ENCODE measurements around the gene NMRK2. TPM values are rescaled to one million over a fixed set of nuclear protein-coding genes. Genes with fewer than 3 reads are reported as not detected.

NMRK2 gene
- total RNA-seq, 1 donor from 2014 or later, result 0.77 TPM

DNA sequence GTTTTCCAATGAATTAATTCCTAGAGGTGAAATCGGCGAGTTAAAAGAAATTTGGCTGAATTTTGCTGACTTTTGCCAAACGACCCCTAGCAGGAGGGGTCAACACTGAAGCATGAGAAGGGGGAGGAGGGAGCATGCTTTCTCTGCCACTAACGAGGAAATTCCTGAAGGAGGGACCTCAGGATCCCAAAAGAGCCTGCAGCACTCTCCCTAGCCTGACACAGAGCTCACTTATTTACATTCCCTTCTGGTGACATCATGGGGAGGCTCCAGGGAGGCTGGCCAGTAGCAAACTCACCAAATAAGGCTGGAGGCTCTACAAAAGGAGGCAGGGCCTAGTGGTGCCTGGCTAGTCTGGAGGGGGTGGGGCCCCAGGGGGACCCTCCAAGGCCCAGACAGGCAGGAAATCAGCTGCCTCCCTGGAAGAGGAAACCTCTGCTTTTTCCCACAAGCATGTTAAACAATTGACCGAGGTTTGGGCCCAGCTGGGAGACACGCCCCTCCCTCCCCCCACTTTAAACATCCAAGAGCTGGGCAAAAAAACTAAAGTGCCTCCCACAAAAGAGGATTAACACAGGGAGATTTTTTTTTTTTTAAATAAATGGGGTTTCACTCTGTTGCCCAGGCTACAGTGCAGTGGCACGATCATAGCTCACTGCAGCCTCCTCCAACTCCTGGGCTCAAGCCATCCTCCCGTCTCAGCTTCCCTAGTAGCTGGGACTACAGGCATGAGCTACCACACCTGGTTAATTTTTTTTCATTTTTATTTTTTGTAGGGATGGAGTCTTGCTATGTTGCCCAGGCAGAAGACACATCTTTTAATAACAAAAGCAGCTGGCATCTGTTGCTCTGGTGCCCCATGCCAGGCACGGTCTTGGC, 35.9 kb downstream of the NMRK2 start:
- no peak overlapping the region for H2AFZ ChIP-seq (replicated peaks)
- H3K27me3 ChIP-seq, result no peaks in the 10 kb centered on the region
- peak overlapping the region; percentile 90 for H3K4me2 ChIP-seq
- H3K79me2 ChIP-seq (ENCODE audit: low read depth), result peaks cover 45% of the 10 kb centered on the region
- H3K27ac ChIP-seq, result peak overlapping the region; percentile 91
- peaks cover 17% of the 10 kb centered on the region for H3K4me1 ChIP-seq
- peak overlapping the region; percentile 99 for H3K27ac Mint-ChIP-seq
- peak overlapping the region; percentile 98 for H3K4me3 Mint-ChIP-seq
- H3K9me3 Mint-ChIP-seq, result no peaks in the 10 kb centered on the region
- no peaks in the 10 kb centered on the region for H3K36me3 ChIP-seq
- peaks cover 11% of the 10 kb centered on the region for H3K36me3 Mint-ChIP-seq
- no peak overlapping the region for H3K9ac ChIP-seq
- H3K9me3 ChIP-seq (ENCODE audit: low read depth), result no peaks in the 10 kb centered on the region
- peaks cover 39% of the 10 kb centered on the region for H3F3A ChIP-seq (ENCODE audit: low read depth)
- H3K4me3 ChIP-seq, result peak overlapping the region; percentile 89
- H3K4me1 Mint-ChIP-seq, result peaks cover 30% of the 10 kb centered on the region
- DNase-seq (ENCODE audit: low spot score), result peak; percentile 96
- no peak for TF ChIP-seq EZH2phosphoT487 (IDR thresholded peaks at IDR 0.05)
- TF ChIP-seq, protein P1, sequence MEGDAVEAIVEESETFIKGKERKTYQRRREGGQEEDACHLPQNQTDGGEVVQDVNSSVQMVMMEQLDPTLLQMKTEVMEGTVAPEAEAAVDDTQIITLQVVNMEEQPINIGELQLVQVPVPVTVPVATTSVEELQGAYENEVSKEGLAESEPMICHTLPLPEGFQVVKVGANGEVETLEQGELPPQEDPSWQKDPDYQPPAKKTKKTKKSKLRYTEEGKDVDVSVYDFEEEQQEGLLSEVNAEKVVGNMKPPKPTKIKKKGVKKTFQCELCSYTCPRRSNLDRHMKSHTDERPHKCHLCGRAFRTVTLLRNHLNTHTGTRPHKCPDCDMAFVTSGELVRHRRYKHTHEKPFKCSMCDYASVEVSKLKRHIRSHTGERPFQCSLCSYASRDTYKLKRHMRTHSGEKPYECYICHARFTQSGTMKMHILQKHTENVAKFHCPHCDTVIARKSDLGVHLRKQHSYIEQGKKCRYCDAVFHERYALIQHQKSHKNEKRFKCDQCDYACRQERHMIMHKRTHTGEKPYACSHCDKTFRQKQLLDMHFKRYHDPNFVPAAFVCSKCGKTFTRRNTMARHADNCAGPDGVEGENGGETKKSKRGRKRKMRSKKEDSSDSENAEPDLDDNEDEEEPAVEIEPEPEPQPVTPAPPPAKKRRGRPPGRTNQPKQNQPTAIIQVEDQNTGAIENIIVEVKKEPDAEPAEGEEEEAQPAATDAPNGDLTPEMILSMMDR (IDR thresholded peaks at IDR 0.05), result no peak
- TF ChIP-seq EZH2 (IDR thresholded peaks at IDR 0.05), result no peak
- H4K20me1 ChIP-seq (ENCODE audit: low read depth), result peaks cover 70% of the 10 kb centered on the region
- peaks cover 6% of the 10 kb centered on the region for H3K27me3 Mint-ChIP-seq (ENCODE audit: insufficient read depth, low read depth)

- Mint-ChIP-seq H3K27me3 (ENCODE audit: insufficient read depth, low read depth) (peaks cover 6% of the 10 kb centered on the region), H3K4me1 (peaks cover 30% of the 10 kb centered on the region), H3K9me3 (no peaks in the 10 kb centered on the region), H3K36me3 (peaks cover 11% of the 10 kb centered on the region), H3K27ac (peak overlapping the region; percentile 99), H3K4me3 (peak overlapping the region; percentile 98)
- Histone ChIP-seq H3K27me3 (no peaks in the 10 kb centered on the region), H3K4me1 (peaks cover 17% of the 10 kb centered on the region), H2AFZ (replicated peaks) (no peak overlapping the region), H3K9me3 (ENCODE audit: low read depth) (no peaks in the 10 kb centered on the region), H3K79me2 (ENCODE audit: low read depth) (peaks cover 45% of the 10 kb centered on the region), H3K27ac (peak overlapping the region; percentile 91), H3K4me3 (peak overlapping the region; percentile 89), H3F3A (ENCODE audit: low read depth) (peaks cover 39% of the 10 kb centered on the region), H3K36me3 (no peaks in the 10 kb centered on the region), H4K20me1 (ENCODE audit: low read depth) (peaks cover 67% of the 10 kb centered on the region), H3K4me2 (peak overlapping the region; percentile 90), H3K9ac (peak overlapping the region; percentile 92)
- TF ChIP-seq EZH2phosphoT487 (IDR thresholded peaks at IDR 0.05) (no peak), EZH2 (IDR thresholded peaks at IDR 0.05) (no peak)
- TF ChIP-seq, protein P1 (IDR thresholded peaks at IDR 0.05), result peak; percentile 11
- DNase-seq (ENCODE audit: low spot score), result peak; percentile 54
Observed at GRCh38 chr19:3969435-3970312, 36.8 kb downstream of the NMRK2 start.

DNA sequence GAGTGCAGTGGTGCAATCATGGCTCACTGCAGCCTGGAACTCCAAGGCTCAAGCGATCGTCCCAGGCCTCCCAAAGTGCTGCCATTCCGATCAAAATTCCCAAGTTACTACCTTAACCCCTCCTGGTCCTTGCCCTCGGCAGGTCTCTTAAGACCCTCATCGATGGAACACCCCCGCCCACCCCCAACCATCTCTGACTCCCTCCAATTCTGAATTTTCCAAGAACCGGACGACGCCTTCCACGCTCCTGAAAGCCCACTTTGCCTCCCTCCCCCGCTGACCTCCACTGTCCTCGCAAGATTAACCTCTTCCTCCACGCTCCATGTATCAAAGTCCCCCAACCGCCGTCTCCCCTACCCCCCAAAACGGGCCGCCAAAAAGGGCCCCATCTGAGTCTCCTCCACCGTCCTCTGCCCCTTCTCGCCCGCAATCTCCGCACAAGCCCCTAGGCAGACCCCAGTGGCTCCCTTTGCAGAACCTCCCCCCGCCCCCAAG, 37.5 kb downstream of the NMRK2 start:
- H4K20me1 ChIP-seq (ENCODE audit: low read depth), result peaks cover 65% of the 10 kb centered on the region
- Mint-ChIP-seq H3K27ac (peak overlapping the region; percentile 99), H3K36me3 (peaks cover 9% of the 10 kb centered on the region), H3K4me3 (peak overlapping the region; percentile 98), H3K9me3 (no peaks in the 10 kb centered on the region), H3K27me3 (ENCODE audit: insufficient read depth, low read depth) (peaks cover 6% of the 10 kb centered on the region), H3K4me1 (peaks cover 30% of the 10 kb centered on the region)
- H3K9me3 ChIP-seq (ENCODE audit: low read depth), result no peaks in the 10 kb centered on the region
- H3K4me2 ChIP-seq, result peak overlapping the region; percentile 90
- H2AFZ ChIP-seq (replicated peaks), result no peak overlapping the region
- TF ChIP-seq EZH2phosphoT487 (IDR thresholded peaks at IDR 0.05), result no peak
- TF ChIP-seq, protein P1 (IDR thresholded peaks at IDR 0.05), result no peak
- no peak for TF ChIP-seq EZH2 (IDR thresholded peaks at IDR 0.05)
- H3F3A ChIP-seq (ENCODE audit: low read depth), result peaks cover 43% of the 10 kb centered on the region
- H3K36me3 ChIP-seq, result no peaks in the 10 kb centered on the region
- peak; percentile 22 for DNase-seq (ENCODE audit: low spot score)
- H3K4me3 ChIP-seq, result peak overlapping the region; percentile 89
- H3K27ac ChIP-seq, result peak overlapping the region; percentile 91
- H3K79me2 ChIP-seq (ENCODE audit: low read depth), result peaks cover 45% of the 10 kb centered on the region
- peak overlapping the region; percentile 92 for H3K9ac ChIP-seq
- no peaks in the 10 kb centered on the region for H3K27me3 ChIP-seq
- H3K4me1 ChIP-seq, result peaks cover 17% of the 10 kb centered on the region

All from neural progenitor cell (in vitro differentiated cells).